Activated CD4-positive, alpha-beta memory T cell treated with anti-CD3 and anti-CD28 coated beads, Interleukin-2, amount 10 ng/mL, durations not matched to agents 7 days and 5 days (primary cell): ENCODE data around the gene SORCS2. TPM values are rescaled to one million over a fixed set of nuclear protein-coding genes. Genes with fewer than 3 reads are reported as not detected.

Experiments used
- CTCF ChIA-PET: fragments of 350-600 bp; sonication (Branson Sonifier 250); formaldehyde crosslinking; loops from one replicate; lab custom pipeline; 2021; ENCODE audit warnings: antibody characterized with exemption, inconsistent platforms; lab: Charles Lee
- POLR2A ChIA-PET: fragments of 350-600 bp; sonication (Branson Sonifier 250); formaldehyde crosslinking; loops from one replicate; lab custom pipeline; 2021; ENCODE audit warnings: antibody characterized with exemption; lab: Charles Lee
- DNase-seq: peaks from one replicate; pipeline ENCODE4 v3.0.0-alpha.2; 2020
- H3K27ac Mint-ChIP-seq: one replicate; pipeline ENCODE4 v1.8.0; 2021; ENCODE audit warnings: mild to moderate bottlenecking, mixed read lengths
- H3K27me3 Mint-ChIP-seq: one replicate; pipeline ENCODE4 v1.8.0; 2021; ENCODE audit warnings: mixed read lengths
- H3K36me3 Mint-ChIP-seq: one replicate; pipeline ENCODE4 v1.8.0; 2021; ENCODE audit warnings: low read depth, mixed read lengths
- H3K4me1 Mint-ChIP-seq: one replicate; pipeline ENCODE4 v1.8.0; 2021; ENCODE audit warnings: mixed read lengths
- H3K4me3 Mint-ChIP-seq: one replicate; pipeline ENCODE4 v1.8.0; 2021; ENCODE audit warnings: mild to moderate bottlenecking, mixed read lengths
- H3K9me3 Mint-ChIP-seq: one replicate; pipeline ENCODE4 v1.8.0; 2021; ENCODE audit warnings: mixed read lengths
- total RNA-seq, 2 experiments: library from RNA; stranded (reverse); gene quantifications; one replicate each; pipeline ENCODE4 v1.2.3, GENCODE V29; 2021

Gene SORCS2
- total RNA-seq, 2 experiments from 2014 or later: 0.10 to 0.18 TPM

DNA sequence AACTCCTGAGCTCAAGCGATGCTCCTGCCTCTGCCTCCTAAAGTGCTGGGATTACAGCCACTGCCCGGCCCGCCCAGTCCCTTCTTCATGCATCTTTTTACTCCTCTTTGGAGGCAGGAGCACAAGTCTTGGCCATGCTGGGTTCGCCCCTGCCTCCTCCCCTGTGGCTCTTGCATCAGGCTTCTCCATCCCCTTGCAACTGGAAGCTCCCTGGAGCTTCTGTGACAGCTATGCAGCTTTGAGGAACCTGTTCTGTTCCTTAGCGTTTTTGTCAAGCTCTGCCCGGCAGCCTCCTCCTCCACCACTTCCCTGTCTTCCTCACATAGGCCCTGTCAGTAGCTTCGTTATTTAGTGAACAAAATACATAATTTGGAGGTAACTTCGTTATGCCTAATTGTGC lies 168.5 kb downstream of the SORCS2 start:
- H3K36me3 Mint-ChIP-seq: no peaks in the 10 kb centered on the region
- no peaks in the 10 kb centered on the region for H3K27me3 Mint-ChIP-seq
- CTCF ChIA-PET: no interaction called here
- no peak overlapping the region for H3K4me3 Mint-ChIP-seq
- POLR2A ChIA-PET: no interaction called here
- no peaks in the 10 kb centered on the region for H3K4me1 Mint-ChIP-seq
- no peak overlapping the region for H3K27ac Mint-ChIP-seq
- H3K9me3 Mint-ChIP-seq: no peaks in the 10 kb centered on the region
- DNase-seq: no peak

DNA sequence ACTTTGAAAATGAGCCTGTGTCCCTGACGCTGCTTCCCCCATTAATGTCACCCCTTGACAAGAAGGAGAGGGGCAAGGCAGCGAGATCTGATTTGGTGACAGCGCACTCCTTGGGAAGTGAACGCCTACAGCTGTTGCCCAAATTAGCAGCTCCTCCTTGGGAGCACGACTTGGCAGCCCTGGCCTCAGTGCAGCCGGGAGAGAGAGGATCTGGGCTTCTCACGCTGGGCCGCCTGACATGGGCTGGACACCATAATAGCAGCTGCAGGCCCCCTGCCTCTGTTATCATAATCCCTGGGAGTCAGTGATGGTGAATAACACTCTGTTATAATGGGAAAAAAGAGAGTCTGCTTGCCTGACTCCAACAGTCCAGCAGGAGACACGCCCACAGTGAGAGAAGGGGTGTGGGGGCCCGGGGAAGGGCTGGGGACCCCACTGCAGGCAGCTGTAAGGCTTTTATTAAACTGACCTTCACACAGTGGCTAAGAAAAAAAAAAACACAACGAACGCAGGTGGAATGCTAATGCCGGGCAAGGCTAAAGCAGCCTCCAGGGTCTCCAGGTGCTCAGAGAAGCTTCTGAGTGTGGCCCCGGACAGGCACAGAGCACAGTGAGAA lies 169.1 kb downstream of the SORCS2 start:
- no peak overlapping the region for H3K4me3 Mint-ChIP-seq
- H3K4me1 Mint-ChIP-seq: no peaks in the 10 kb centered on the region
- H3K27me3 Mint-ChIP-seq: no peaks in the 10 kb centered on the region
- H3K36me3 Mint-ChIP-seq: no peaks in the 10 kb centered on the region
- H3K27ac Mint-ChIP-seq: no peak overlapping the region
- H3K9me3 Mint-ChIP-seq: no peaks in the 10 kb centered on the region
- CTCF ChIA-PET: no interaction called here
- POLR2A ChIA-PET: no interaction called here
- no peak for DNase-seq

DNA sequence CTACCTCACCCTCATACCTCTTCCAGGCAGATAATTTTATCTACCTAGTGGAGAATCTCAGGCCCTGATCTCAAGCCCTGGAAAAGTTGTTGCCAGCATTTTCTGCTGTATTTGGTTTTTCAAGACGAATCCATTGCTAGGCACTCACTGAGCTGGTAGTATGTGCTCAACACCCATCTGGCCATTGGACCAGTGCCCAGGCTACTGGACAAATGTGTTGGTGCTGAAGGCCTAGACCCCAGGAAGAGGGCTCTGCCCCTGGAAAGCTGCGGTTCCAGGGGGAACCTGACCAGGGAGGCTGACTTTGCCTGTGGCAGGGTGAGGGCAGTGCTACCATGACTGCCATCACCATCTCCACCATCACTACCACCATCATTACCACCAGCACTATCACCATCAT lies 170.0 kb downstream of the SORCS2 start:
- POLR2A ChIA-PET: no interaction called here
- DNase-seq: no peak
- no peak overlapping the region for H3K27ac Mint-ChIP-seq
- peaks cover 3% of the 10 kb centered on the region for H3K27me3 Mint-ChIP-seq
- no peaks in the 10 kb centered on the region for H3K4me1 Mint-ChIP-seq
- no peaks in the 10 kb centered on the region for H3K36me3 Mint-ChIP-seq
- CTCF ChIA-PET: no interaction called here
- H3K4me3 Mint-ChIP-seq: no peak overlapping the region
- no peaks in the 10 kb centered on the region for H3K9me3 Mint-ChIP-seq

DNA sequence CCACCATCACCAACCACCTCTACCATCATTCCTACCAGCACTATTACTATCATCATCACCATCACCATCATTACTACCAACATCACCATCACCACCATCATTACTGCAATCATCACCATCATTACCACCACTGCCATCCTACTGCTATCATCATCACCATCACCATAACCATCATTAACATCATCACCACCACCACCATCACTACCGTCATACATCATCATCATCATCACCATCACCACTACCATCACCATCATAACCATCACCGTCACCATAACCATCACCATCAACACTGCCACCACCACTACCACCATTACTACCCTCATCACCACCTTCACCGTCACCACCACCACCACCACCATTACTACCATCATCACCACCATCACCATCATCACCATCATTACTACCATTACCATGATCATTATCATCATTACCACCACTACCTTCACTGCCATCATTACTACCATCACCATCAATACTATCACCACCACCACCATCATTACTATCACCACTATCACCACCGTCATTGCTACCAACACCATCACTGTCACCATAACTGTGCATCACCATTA lies 170.6 kb downstream of the SORCS2 start:
- Mint-ChIP-seq H3K9me3 (no peaks in the 10 kb centered on the region), H3K36me3 (no peaks in the 10 kb centered on the region), H3K27me3 (peaks cover 3% of the 10 kb centered on the region), H3K4me3 (no peak overlapping the region), H3K27ac (no peak overlapping the region), H3K4me1 (no peaks in the 10 kb centered on the region)
- CTCF ChIA-PET: no interaction called here
- DNase-seq: no peak
- POLR2A ChIA-PET: no interaction called here

DNA sequence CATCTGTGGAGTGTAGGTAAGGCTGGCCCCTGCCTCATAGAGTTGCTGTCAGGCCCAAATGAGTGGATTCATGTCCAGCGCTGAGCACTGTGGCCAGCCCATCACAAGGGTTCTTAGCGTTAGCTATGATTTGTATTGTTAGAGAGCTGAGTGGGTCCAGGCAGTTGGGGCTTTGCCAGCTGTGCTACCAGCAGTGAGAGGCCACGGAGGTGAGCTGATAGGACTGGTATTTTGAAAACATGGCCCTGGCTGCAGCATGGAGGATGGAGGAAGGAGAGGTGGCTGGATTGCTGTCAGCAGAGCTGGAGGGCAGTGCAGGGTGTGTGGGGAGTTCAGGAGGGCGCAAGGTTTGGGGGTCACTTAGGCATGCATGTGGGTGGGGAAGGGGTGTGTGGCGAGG lies 172.6 kb downstream of the SORCS2 start:
- Mint-ChIP-seq H3K9me3 (no peaks in the 10 kb centered on the region), H3K36me3 (no peaks in the 10 kb centered on the region), H3K4me3 (no peak overlapping the region), H3K27ac (no peak overlapping the region), H3K27me3 (peaks cover 3% of the 10 kb centered on the region), H3K4me1 (no peaks in the 10 kb centered on the region)
- POLR2A ChIA-PET: no interaction called here
- DNase-seq: no peak
- CTCF ChIA-PET: no interaction called here

DNA sequence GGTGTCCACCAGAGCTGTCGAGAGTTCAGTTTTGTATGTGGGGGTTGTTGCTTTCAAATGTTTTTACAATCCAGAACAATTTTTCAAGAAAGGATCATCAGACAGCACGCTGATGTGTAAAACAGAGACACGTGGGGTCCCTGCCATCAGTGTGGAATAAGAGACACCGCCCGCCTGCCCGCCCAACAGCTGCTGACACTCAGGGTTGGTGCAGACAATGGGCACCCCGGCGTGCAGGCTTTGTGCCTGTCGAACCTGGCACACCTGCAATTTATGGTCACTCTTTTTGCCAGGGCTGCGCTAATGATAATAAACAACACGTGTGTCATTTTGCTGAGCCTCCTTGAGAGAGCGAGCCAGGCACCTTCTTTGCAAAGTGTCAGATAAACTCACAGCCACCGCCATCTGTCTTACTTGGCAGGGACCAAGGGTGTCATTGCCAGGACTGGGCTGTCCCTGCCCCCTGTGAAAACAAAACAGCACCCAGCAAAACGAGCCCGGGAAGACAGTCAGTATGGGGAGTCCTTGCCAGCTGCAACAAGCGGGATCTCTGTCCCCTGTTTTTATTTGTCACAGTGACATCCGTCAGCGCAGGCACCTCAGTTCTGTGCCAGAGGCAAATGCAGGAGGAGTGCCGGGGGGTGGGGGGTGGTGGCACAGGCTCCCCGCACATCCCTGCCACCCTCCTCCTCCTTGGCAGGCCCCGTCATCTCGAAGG lies 173.3 kb downstream of the SORCS2 start:
- no peak for DNase-seq
- no peak overlapping the region for H3K4me3 Mint-ChIP-seq
- H3K27me3 Mint-ChIP-seq: peaks cover 3% of the 10 kb centered on the region
- no peaks in the 10 kb centered on the region for H3K4me1 Mint-ChIP-seq
- no peaks in the 10 kb centered on the region for H3K9me3 Mint-ChIP-seq
- ChIA-PET POLR2A (no interaction called here), CTCF (no interaction called here)
- H3K36me3 Mint-ChIP-seq: no peaks in the 10 kb centered on the region
- H3K27ac Mint-ChIP-seq: no peak overlapping the region

DNA sequence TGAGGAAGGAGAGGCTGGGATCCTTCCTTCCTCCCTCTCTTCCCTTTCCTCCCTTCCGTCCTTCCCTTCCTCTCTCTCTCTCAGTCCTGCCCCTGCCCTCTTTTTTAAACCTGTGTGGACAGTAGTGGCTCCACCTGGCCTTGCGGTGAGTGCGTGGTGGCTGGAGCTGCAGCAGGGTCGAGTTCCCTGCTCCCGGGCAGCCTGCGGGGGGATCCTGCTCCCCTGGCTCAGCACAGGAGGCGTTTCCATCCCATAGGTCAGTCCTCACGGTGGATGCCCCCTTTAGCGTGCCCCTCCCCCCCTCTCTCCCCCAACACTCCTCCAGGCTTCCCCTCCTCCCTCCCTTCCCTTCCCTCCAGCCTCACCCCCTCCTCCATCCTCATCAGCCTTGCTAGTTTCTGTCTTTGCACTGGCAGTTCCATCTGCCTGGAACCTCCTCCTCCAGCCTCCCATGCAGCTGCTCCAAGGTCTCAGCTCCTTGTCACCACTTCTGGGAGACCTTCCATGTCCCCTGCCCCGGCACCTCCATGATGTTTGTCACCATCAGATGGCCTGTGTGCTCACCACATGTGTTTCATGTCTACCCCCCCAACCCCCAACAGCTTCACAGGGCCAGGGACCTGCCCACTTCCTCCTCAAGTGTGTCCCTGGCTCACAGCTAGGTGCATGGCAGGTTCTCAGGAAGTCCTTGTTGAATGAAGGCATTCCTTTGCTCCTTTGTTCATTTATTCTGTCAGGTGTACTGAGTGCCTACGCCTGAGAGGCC lies 174.0 kb downstream of the SORCS2 start:
- Mint-ChIP-seq H3K4me3 (no peak overlapping the region), H3K27ac (no peak overlapping the region), H3K36me3 (no peaks in the 10 kb centered on the region), H3K27me3 (peaks cover 3% of the 10 kb centered on the region), H3K9me3 (no peaks in the 10 kb centered on the region), H3K4me1 (no peaks in the 10 kb centered on the region)
- no peak for DNase-seq
- CTCF ChIA-PET: no interaction called here
- POLR2A ChIA-PET: no interaction called here

DNA sequence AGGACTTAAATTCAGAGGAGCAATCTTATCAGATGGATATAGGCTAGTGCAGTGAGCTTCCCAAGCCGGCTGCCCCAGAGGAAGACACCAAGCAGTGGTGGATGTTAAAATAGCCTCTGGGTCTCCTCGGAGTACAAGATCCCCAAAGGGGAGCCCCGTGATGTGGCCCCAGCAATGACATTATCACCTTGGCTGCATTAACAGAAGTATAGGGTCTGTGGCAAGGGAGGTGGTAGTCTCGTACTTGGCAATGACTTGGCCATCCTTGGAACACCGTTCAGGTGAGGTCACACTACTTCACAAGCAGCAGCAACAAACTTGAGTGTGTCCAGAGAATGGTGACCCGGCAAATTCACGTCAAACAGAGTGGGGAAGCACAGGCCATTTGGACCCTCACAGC lies 174.6 kb downstream of the SORCS2 start:
- Mint-ChIP-seq H3K4me1 (no peaks in the 10 kb centered on the region), H3K4me3 (no peak overlapping the region), H3K36me3 (no peaks in the 10 kb centered on the region), H3K9me3 (no peaks in the 10 kb centered on the region), H3K27ac (no peak overlapping the region), H3K27me3 (peaks cover 3% of the 10 kb centered on the region)
- CTCF ChIA-PET: no interaction called here
- no peak for DNase-seq
- POLR2A ChIA-PET: no interaction called here

DNA sequence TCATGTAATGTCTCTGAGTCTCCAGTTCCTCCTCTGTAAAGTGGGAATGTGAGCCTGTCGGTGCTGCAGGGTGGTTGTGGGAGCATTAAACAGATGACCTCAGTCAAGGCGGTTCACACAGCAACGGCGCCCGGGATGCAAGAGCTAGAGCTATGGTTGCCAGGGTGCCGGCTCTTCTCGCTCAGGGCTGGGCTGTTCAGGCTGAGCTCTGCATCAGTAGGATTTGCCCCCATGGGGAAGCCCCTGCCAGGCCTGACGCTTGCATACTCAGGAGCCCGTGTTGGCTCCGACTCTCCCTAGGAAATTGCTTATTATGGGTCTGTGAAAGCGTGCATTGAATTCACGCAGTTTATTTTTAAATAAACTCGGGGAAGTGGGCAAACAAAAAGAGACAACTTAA lies 175.1 kb downstream of the SORCS2 start:
- peaks cover 3% of the 10 kb centered on the region for H3K27me3 Mint-ChIP-seq
- H3K27ac Mint-ChIP-seq: no peak overlapping the region
- no peaks in the 10 kb centered on the region for H3K9me3 Mint-ChIP-seq
- no peaks in the 10 kb centered on the region for H3K36me3 Mint-ChIP-seq
- no peak for DNase-seq
- H3K4me1 Mint-ChIP-seq: no peaks in the 10 kb centered on the region
- CTCF ChIA-PET: no interaction called here
- H3K4me3 Mint-ChIP-seq: no peak overlapping the region
- POLR2A ChIA-PET: no interaction called here

DNA sequence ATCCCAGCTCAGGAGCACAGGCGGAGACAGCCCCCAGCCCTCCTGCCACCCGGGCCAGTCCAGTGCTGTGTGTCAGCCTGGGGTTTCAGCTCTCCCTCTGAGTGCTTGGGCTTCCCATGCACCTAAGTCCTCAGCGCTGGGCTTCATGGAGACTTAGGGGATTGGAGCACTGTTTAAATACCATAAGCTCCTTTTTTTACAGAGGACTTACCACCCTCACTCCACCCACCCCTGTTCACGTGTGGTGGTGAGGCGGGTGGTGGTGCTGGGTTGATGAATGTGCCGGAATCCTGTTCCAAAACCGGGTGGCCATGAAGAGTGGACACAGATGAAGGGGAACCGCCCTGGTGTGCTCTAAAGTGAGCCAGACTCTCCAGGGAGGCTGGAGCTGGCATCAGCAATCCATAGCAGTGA lies 175.5 kb downstream of the SORCS2 start:
- CTCF ChIA-PET: no interaction called here
- Mint-ChIP-seq H3K4me3 (no peak overlapping the region), H3K9me3 (no peaks in the 10 kb centered on the region), H3K27ac (no peak overlapping the region), H3K27me3 (peaks cover 3% of the 10 kb centered on the region), H3K4me1 (no peaks in the 10 kb centered on the region), H3K36me3 (no peaks in the 10 kb centered on the region)
- no peak for DNase-seq
- POLR2A ChIA-PET: no interaction called here

DNA sequence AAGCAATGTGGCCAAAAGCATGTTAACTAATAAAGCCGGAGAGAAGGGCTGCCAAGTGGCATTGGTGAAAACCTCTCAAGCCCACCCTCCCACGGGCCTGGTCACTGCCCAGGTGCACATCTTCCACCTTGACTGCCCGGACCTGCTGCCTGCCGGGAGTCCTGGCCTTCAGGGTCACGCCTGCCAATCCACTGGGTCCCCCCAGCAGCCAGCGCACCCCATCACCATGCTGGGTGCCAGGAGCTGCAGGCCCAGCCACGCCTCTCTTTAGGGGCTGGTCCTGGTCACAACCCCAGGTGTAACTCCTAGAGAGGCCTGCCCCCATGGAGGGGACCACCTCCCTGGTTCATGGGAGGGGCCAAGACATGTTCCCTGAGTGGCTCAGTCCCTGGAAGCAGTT lies 176.0 kb downstream of the SORCS2 start:
- H3K4me1 Mint-ChIP-seq: no peaks in the 10 kb centered on the region
- POLR2A ChIA-PET: no interaction called here
- H3K4me3 Mint-ChIP-seq: no peak overlapping the region
- no peak for DNase-seq
- H3K27ac Mint-ChIP-seq: no peak overlapping the region
- H3K9me3 Mint-ChIP-seq: no peaks in the 10 kb centered on the region
- CTCF ChIA-PET: no interaction called here
- peaks cover 3% of the 10 kb centered on the region for H3K27me3 Mint-ChIP-seq
- no peaks in the 10 kb centered on the region for H3K36me3 Mint-ChIP-seq

DNA sequence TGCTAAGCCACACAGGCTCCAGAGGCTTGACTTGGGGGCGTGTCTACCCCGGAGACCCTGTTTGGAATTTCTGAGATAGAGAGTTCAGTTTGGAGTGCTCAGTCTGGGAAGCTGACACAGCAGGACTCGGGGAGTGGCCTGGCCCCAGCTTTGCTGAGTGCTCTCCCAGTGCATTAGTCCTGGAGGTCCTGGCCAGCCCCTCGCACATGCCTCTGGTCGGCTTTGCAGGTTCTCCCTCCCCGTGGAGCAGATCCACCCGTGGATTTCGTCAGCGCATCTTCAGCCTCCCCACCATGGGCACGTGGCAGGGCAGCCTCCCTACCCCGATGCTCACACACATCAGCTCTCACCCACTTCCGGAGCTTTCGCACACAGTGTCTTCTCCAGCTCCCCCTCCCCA lies 177.2 kb downstream of the SORCS2 start:
- H3K36me3 Mint-ChIP-seq: no peaks in the 10 kb centered on the region
- no peaks in the 10 kb centered on the region for H3K4me1 Mint-ChIP-seq
- CTCF ChIA-PET: no interaction called here
- no peak for DNase-seq
- POLR2A ChIA-PET: no interaction called here
- H3K4me3 Mint-ChIP-seq: no peak overlapping the region
- H3K27me3 Mint-ChIP-seq: peaks cover 3% of the 10 kb centered on the region
- no peaks in the 10 kb centered on the region for H3K9me3 Mint-ChIP-seq
- H3K27ac Mint-ChIP-seq: no peak overlapping the region

DNA sequence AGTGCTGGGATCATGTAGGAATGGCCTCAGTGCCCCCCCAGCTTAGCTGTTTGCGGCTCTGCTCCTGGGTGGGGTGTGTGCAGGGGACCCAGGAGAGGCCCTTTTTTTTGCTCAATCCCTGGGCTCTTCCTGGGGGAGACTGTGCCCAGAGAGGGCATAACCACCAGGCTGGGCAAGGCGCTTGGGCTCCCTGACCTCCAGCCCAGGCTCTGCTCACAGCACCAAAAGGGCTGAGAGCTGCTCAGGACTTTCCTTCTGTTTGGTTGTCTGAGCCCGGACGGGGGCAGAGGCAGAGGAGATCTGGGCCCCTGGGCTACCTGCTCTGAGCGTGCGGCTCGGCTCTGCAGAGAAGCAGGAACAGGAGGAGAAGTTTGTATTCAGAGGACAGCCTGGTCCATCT lies 177.7 kb downstream of the SORCS2 start:
- ChIA-PET POLR2A (no interaction called here), CTCF (no interaction called here)
- H3K4me1 Mint-ChIP-seq: no peaks in the 10 kb centered on the region
- H3K27ac Mint-ChIP-seq: no peak overlapping the region
- H3K4me3 Mint-ChIP-seq: no peak overlapping the region
- H3K27me3 Mint-ChIP-seq: peaks cover 3% of the 10 kb centered on the region
- H3K9me3 Mint-ChIP-seq: no peaks in the 10 kb centered on the region
- DNase-seq: no peak
- no peaks in the 10 kb centered on the region for H3K36me3 Mint-ChIP-seq
